Skeletal muscle tissue (tissue), 4 donors: ENCODE measurements around the gene ITIH1. TPM values are rescaled to one million over a fixed set of nuclear protein-coding genes. Genes with fewer than 3 reads are reported as not detected.

ENCODE experiments used
- H3K27ac ChIP-seq: one replicate; pipeline ENCODE4 v1.7.0; 2013; ENCODE audit warnings: mild to moderate bottlenecking, low read depth, low read length, inconsistent platforms
- H3K27me3 ChIP-seq, 3 donors: one replicate each; pipeline ENCODE4 v1.7.0; 2013; ENCODE audit warnings: low read length in 3 of 3; ENCODE audit not compliant: control insufficient read depth in 3 of 3, insufficient read depth in 3 of 3
- H3K36me3 ChIP-seq, 3 donors: one replicate each; pipeline ENCODE4 v1.7.0; 2013; ENCODE audit warnings: low read length in 3 of 3; ENCODE audit not compliant: control insufficient read depth in 3 of 3, insufficient read depth in 3 of 3
- H3K4me1 ChIP-seq, 3 donors: one replicate each; pipeline ENCODE4 v1.7.0; 2013; ENCODE audit warnings: low read length in 3 of 3, mild to moderate bottlenecking in 3 of 3; ENCODE audit not compliant: control insufficient read depth in 3 of 3, insufficient read depth in 3 of 3
- H3K4me3 ChIP-seq, 3 donors: one replicate each; pipeline ENCODE4 v1.7.0; 2013; ENCODE audit warnings: low read length in 3 of 3
- H3K9ac ChIP-seq, 3 donors: one replicate each; pipeline ENCODE4 v1.7.0; 2013; ENCODE audit warnings: low read length in 3 of 3, mild to moderate bottlenecking in 3 of 3, moderate library complexity in 2 of 3, low read depth in 1 of 3
- H3K9me3 ChIP-seq, 3 donors: one replicate each; pipeline ENCODE4 v1.7.0; 2013; ENCODE audit warnings: low read length in 3 of 3; ENCODE audit not compliant: control insufficient read depth in 3 of 3
- total RNA-seq: library from RNA; depleted of rRNA; stranded (reverse); fragments of >200 nt; gene quantifications from one replicate; pipeline ENCODE4 v1.2.3, GENCODE V29; 2014
- donor health status: Osteomylitis.

Gene ITIH1
- total RNA-seq, 1 donor from 2014 or later, result under 0.01 TPM

DNA sequence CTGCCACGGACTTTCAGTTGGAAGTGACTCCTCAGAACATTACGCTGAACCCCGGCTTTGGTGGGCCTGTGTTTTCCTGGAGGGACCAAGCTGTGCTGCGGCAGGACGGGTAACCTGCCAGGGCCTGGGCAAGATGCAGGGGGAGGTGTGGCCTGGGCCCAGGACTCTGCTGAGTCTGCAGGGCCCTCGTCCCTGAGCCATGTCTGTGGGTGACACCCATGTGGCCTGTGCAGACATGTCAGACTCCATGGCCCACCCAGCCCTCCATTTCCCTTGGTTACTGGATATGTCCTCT lies 12.3 kb downstream of the ITIH1 start:
- Histone ChIP-seq H3K4me3 (no peak overlapping the region), H3K27ac (no peak overlapping the region), H3K9ac (no peak overlapping the region), H3K4me1 (peaks cover 0 to 9% (median 0%) of the 10 kb centered on the region in 3 donors), H3K36me3 (no peaks in the 10 kb centered on the region), H3K9me3 (no peaks in the 10 kb centered on the region), H3K27me3 (peaks cover 0 to 15% (median 5%) of the 10 kb centered on the region in 3 donors)

GRCh38 chr3:52790337-52790736 lies 12.9 kb downstream of the ITIH1 start:
- Histone ChIP-seq H3K4me1 (peaks cover 0 to 9% (median 0%) of the 10 kb centered on the region in 3 donors), H3K4me3 (no peak overlapping the region), H3K9me3 (no peaks in the 10 kb centered on the region), H3K36me3 (no peaks in the 10 kb centered on the region), H3K27ac (no peak overlapping the region), H3K9ac (no peak overlapping the region), H3K27me3 (peaks cover 0 to 15% (median 5%) of the 10 kb centered on the region in 3 donors)

DNA sequence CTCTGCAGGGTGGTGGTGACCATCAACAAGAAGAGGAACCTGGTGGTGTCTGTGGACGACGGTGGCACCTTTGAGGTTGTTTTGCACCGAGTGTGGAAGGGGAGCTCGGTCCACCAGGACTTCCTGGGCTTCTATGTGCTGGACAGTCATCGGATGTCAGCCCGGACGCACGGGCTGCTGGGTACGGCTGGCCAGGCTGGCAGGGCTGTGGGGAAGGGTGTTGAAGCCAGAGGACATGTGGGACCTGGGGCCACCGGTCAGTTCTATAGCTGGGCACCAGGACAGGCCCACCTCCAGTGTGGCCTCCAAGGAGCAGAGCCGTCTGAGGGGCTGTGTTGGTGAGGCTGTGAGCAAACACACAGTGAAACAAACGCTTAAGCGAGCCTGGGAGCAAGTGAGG lies 13.3 kb downstream of the ITIH1 start:
- peaks cover 0 to 9% (median 0%) of the 10 kb centered on the region in 3 donors for H3K4me1 ChIP-seq
- H3K9me3 ChIP-seq, result no peaks in the 10 kb centered on the region
- no peak overlapping the region for H3K4me3 ChIP-seq
- H3K27ac ChIP-seq, result no peak overlapping the region
- H3K27me3 ChIP-seq, result peaks cover 0 to 15% (median 5%) of the 10 kb centered on the region in 3 donors
- H3K36me3 ChIP-seq, result no peaks in the 10 kb centered on the region
- H3K9ac ChIP-seq, result no peak overlapping the region

- peaks cover 0 to 9% (median 0%) of the 10 kb centered on the region in 3 donors for H3K4me1 ChIP-seq
- H3K4me3 ChIP-seq, result no peak overlapping the region
- H3K9me3 ChIP-seq, result no peaks in the 10 kb centered on the region
- H3K9ac ChIP-seq, result no peak overlapping the region
- H3K27ac ChIP-seq, result no peak overlapping the region
- H3K27me3 ChIP-seq, result peaks cover 0 to 15% (median 5%) of the 10 kb centered on the region in 3 donors
- H3K36me3 ChIP-seq, result no peaks in the 10 kb centered on the region
These were observed 14.0 kb downstream of the ITIH1 start for GRCh38 chr3:52791366-52791765.

DNA sequence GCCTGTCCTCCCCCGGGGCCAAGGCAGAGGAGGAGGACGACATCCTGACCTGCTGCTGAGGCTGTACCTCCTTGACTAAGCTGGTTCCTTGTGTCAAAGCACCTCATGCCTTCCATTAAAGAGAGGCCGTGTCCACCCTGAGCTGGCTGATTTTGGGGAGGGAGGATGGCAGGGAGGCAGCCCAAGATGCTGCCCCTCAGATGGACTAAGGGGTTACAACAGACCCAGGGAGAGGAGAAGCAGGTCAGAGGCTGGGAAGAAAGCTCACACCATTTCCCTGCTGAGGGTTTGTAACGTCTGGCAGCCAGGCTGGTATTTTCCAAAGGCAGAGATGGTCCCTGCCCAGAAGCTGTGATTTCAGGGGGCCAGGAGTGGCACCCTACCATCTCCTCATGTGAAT lies 14.5 kb downstream of the ITIH1 start:
- Histone ChIP-seq H3K27me3 (peaks cover 0 to 15% (median 5%) of the 10 kb centered on the region in 3 donors), H3K4me1 (peaks cover 0 to 9% (median 0%) of the 10 kb centered on the region in 3 donors)

DNA sequence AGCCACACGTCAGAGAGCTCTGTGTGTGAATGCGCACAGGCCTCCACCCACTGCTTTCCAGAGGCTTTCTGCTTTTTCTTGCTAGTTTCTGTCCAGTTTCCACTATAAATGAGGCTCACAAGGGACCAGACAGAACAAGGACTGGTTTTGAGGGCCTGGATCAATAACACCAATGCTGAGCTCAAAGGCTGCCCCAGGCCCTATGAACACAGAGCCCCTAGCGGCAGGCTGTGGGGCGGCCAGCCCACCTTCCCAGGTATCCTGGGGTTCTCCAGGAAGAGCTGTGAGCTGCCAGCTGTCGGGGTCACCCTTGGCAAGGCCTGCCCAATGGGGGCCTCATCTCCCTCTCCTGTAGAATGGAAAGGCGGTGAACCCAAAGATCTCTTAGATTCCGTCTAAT lies 15.0 kb downstream of the ITIH1 start:
- H3K27me3 ChIP-seq, result peaks cover 0 to 15% (median 5%) of the 10 kb centered on the region in 3 donors
- H3K27ac ChIP-seq, result no peak overlapping the region
- H3K4me3 ChIP-seq, result no peak overlapping the region

More for the DNA sequence above, 14.5 kb downstream of the ITIH1 start:
- Histone ChIP-seq H3K4me3 (no peak overlapping the region), H3K27ac (no peak overlapping the region), H3K36me3 (no peaks in the 10 kb centered on the region), H3K9me3 (no peaks in the 10 kb centered on the region), H3K9ac (no peak overlapping the region)

GRCh38 chr3:52792961-52793695 lies 15.7 kb downstream of the ITIH1 start:
- peaks cover 0 to 5% (median 0%) of the 10 kb centered on the region in 3 donors for H3K4me1 ChIP-seq
- H3K27ac ChIP-seq, result no peak overlapping the region
- peaks cover 0 to 15% (median 5%) of the 10 kb centered on the region in 3 donors for H3K27me3 ChIP-seq
- no peaks in the 10 kb centered on the region for H3K36me3 ChIP-seq
- peak overlapping the region in 1 of 3 donors; percentile 25 for H3K9ac ChIP-seq
- H3K4me3 ChIP-seq, result no peak overlapping the region
- no peaks in the 10 kb centered on the region for H3K9me3 ChIP-seq

More for the DNA sequence above, 15.0 kb downstream of the ITIH1 start:
- no peaks in the 10 kb centered on the region for H3K36me3 ChIP-seq
- no peak overlapping the region for H3K9ac ChIP-seq
- H3K4me1 ChIP-seq, result peaks cover 0 to 9% (median 0%) of the 10 kb centered on the region in 3 donors
- H3K9me3 ChIP-seq, result no peaks in the 10 kb centered on the region

- Histone ChIP-seq H3K9ac (peak overlapping the region in 1 of 3 donors; percentile 3), H3K4me1 (peaks cover 0 to 5% (median 0%) of the 10 kb centered on the region in 3 donors), H3K27ac (no peak overlapping the region), H3K36me3 (no peaks in the 10 kb centered on the region), H3K4me3 (no peak overlapping the region), H3K27me3 (peaks cover 0 to 15% (median 5%) of the 10 kb centered on the region in 3 donors), H3K9me3 (no peaks in the 10 kb centered on the region)
These were observed 16.6 kb downstream of the ITIH1 start for GRCh38 chr3:52793702-52794611.

- Histone ChIP-seq H3K4me1 (peaks cover 0 to 5% (median 0%) of the 10 kb centered on the region in 3 donors), H3K36me3 (no peaks in the 10 kb centered on the region), H3K9me3 (no peaks in the 10 kb centered on the region), H3K9ac (no peak within 1 kb of the TSS), H3K27ac (no peak within 1 kb of the TSS), H3K4me3 (no peak within 1 kb of the TSS), H3K27me3 (peaks cover 0 to 15% (median 5%) of the 10 kb centered on the region in 3 donors)
These were observed 17.3 kb downstream of the ITIH1 start, which contains the start of gene ITIH3 for GRCh38 chr3:52794612-52795099. Gene ITIH3 (plus strand): TSS chr3:52794796. CDS start chr3:52794804, 8 bp downstream.
